ENCODE measurements around the gene PRKCA. TPM values are rescaled to one million over a fixed set of nuclear protein-coding genes. Genes with fewer than 3 reads are reported as not detected.

Gene PRKCA
- total RNA-seq, 2 experiments from 2014 or later, result 84.4 to 87.9 TPM

- H3K27me3 Mint-ChIP-seq, result no peaks in the 10 kb centered on the region
- peaks cover 78% of the 10 kb centered on the region for H3K36me3 Mint-ChIP-seq (ENCODE audit: low read depth)
Measured at GRCh38 chr17:66309793-66310192, 7.4 kb downstream of the PRKCA start.

GRCh38 chr17:66310528-66311148 is 8.2 kb downstream of the PRKCA start:
- POLR2A ChIA-PET, result interaction anchor here (0.7 to 1.6 kb wide), 4 partner anchors 9 to 363 kb away, joined by 3 read pairs; no protein-coding TSS in a partner anchor
- H3K4me1 Mint-ChIP-seq (ENCODE audit: low read depth), result peaks cover 90% of the 10 kb centered on the region
- peaks cover 80% of the 10 kb centered on the region for H3K36me3 Mint-ChIP-seq (ENCODE audit: low read depth)
- peak overlapping the region; percentile 96 for H3K27ac Mint-ChIP-seq
- intact Hi-C loops (cut with micrococcal nuclease), result loop anchor here (5.0 kb wide), 2 partner anchors 37 to 157 kb away; no protein-coding TSS in a partner anchor
- ATAC-seq (peak; percentile 25), DNase-seq (peak; percentile 62)
- H3K4me3 Mint-ChIP-seq, result no peak overlapping the region
- H3K9me3 Mint-ChIP-seq, result peaks cover 3% of the 10 kb centered on the region
- peak; percentile 33 for TF ChIP-seq CTCF (IDR thresholded peaks at IDR 0.05)
- no peaks in the 10 kb centered on the region for H3K27me3 Mint-ChIP-seq
- CTCF ChIA-PET, result interaction anchor here (0.7 to 1.5 kb wide), 7 partner anchors 10 to 118 kb away, joined by 3 to 6 read pairs (median 4); no protein-coding TSS in a partner anchor

More at GRCh38 chr17:66309793-66310192, 7.4 kb downstream of the PRKCA start:
- H3K27ac Mint-ChIP-seq, result peak overlapping the region; percentile 96
- TF ChIP-seq CTCF (IDR thresholded peaks at IDR 0.05), result no peak
- ChIA-PET CTCF (interaction anchor here (1.0 to 1.5 kb wide), 4 partner anchors 18 to 119 kb away, joined by 3 to 6 read pairs (median 4); no protein-coding TSS in a partner anchor), POLR2A (interaction anchor here (0.7 to 1.6 kb wide), 2 partner anchors 22 to 57 kb away, joined by 3 read pairs; no protein-coding TSS in a partner anchor)
- H3K9me3 Mint-ChIP-seq, result peaks cover 3% of the 10 kb centered on the region
- peak; percentile 15 for ATAC-seq
- no peak for DNase-seq
- intact Hi-C loops (cut with micrococcal nuclease), result loop anchor here (5.0 to 10.0 kb wide), 4 partner anchors 38 to 235 kb away; no protein-coding TSS in a partner anchor
- peak overlapping the region; percentile 22 for H3K4me3 Mint-ChIP-seq
- H3K4me1 Mint-ChIP-seq (ENCODE audit: low read depth), result peaks cover 82% of the 10 kb centered on the region

GRCh38 chr17:66312912-66313311 is 10.5 kb downstream of the PRKCA start:
- no peak for TF ChIP-seq CTCF (IDR thresholded peaks at IDR 0.05)
- intact Hi-C loops (cut with micrococcal nuclease), result loop anchor here (5.0 kb wide), 2 partner anchors 34 to 154 kb away; no protein-coding TSS in a partner anchor
- DNase-seq (no peak), ATAC-seq (no peak)
- peaks cover 91% of the 10 kb centered on the region for H3K4me1 Mint-ChIP-seq (ENCODE audit: low read depth)
- CTCF ChIA-PET, result interaction anchor here (0.7 to 2.4 kb wide), 8 partner anchors 12 to 91 kb away, joined by 3 to 10 read pairs (median 3); no protein-coding TSS in a partner anchor
- H3K27me3 Mint-ChIP-seq, result no peaks in the 10 kb centered on the region
- H3K9me3 Mint-ChIP-seq, result no peaks in the 10 kb centered on the region
- POLR2A ChIA-PET, result interaction anchor here (0.6 to 3.0 kb wide), 8 partner anchors 9 to 154 kb away, joined by 3 to 8 read pairs (median 4); no protein-coding TSS in a partner anchor
- H3K36me3 Mint-ChIP-seq (ENCODE audit: low read depth), result peaks cover 76% of the 10 kb centered on the region
- no peak overlapping the region for H3K4me3 Mint-ChIP-seq
- peak overlapping the region; percentile 91 for H3K27ac Mint-ChIP-seq

- no peak for TF ChIP-seq CTCF (IDR thresholded peaks at IDR 0.05)
- Mint-ChIP-seq H3K4me3 (peak overlapping the region; percentile 38), H3K4me1 (ENCODE audit: low read depth) (peaks cover 91% of the 10 kb centered on the region), H3K27me3 (no peaks in the 10 kb centered on the region), H3K27ac (peak overlapping the region; percentile 91), H3K36me3 (ENCODE audit: low read depth) (peaks cover 75% of the 10 kb centered on the region), H3K9me3 (no peaks in the 10 kb centered on the region)
- CTCF ChIA-PET, result interaction anchor here (0.7 to 2.4 kb wide), 10 partner anchors 11 to 154 kb away, joined by 3 to 10 read pairs (median 3); no protein-coding TSS in a partner anchor
- DNase-seq, result no peak
- intact Hi-C loops (cut with micrococcal nuclease), result loop anchor here (5.0 kb wide), 2 partner anchors 34 to 154 kb away; no protein-coding TSS in a partner anchor
- no peak for ATAC-seq
- POLR2A ChIA-PET, result interaction anchor here (1.3 to 3.0 kb wide), 4 partner anchors 9 to 154 kb away, joined by 3 to 8 read pairs (median 6); no protein-coding TSS in a partner anchor
Measured at GRCh38 chr17:66313325-66313724, 10.9 kb downstream of the PRKCA start.
